Activated CD8-positive, alpha-beta memory T cell treated with anti-CD3 and anti-CD28 coated beads for 24 hours (primary cell): ENCODE measurements around the gene ATP8A2.
"Not testable (repeated sequence)": the region's sequence is repeated elsewhere in the genome, so short reads cannot be mapped to it uniquely, and the experiment has no call there.

ENCODE experiments used
- DNase-seq: peaks from one replicate; pipeline ENCODE4 v3.0.0-alpha.2; 2020

The ATP8A2 gene

GRCh38 chr13:25371875-25372283 lies at the start of gene ATP8A2:
Gene ATP8A2, plus strand, starts transcription at chr13:25371974. Its CDS starts 239 bp downstream, at chr13:25372213.
- DNase-seq, result no peak

- DNase-seq, result no peak
Measured at GRCh38 chr13:25324100-25324499, 47.7 kb upstream of the ATP8A2 start.

- no peak for DNase-seq
Measured at GRCh38 chr13:25329706-25330105, 42.1 kb upstream of the ATP8A2 start.

- DNase-seq, result no peak
Measured at GRCh38 chr13:25330541-25330940, 41.2 kb upstream of the ATP8A2 start.

GRCh38 chr13:25335856-25336255 lies 35.9 kb upstream of the ATP8A2 start:
- no peak for DNase-seq

- DNase-seq, result no peak
Measured at GRCh38 chr13:25345576-25345975, 26.2 kb upstream of the ATP8A2 start.

- no peak for DNase-seq
Measured at GRCh38 chr13:25347151-25347550, 24.6 kb upstream of the ATP8A2 start.

GRCh38 chr13:25351404-25351803 lies 20.4 kb upstream of the ATP8A2 start:
- DNase-seq, result no peak

- no peak for DNase-seq
Measured at GRCh38 chr13:25352230-25352629, 19.5 kb upstream of the ATP8A2 start.

GRCh38 chr13:25352806-25353205 lies 19.0 kb upstream of the ATP8A2 start:
- no peak for DNase-seq

- DNase-seq, result no peak
Measured at GRCh38 chr13:25353344-25353743, 18.4 kb upstream of the ATP8A2 start.

GRCh38 chr13:25354377-25354776 lies 17.4 kb upstream of the ATP8A2 start:
- DNase-seq, result no peak

GRCh38 chr13:25360443-25360842 lies 11.3 kb upstream of the ATP8A2 start:
- DNase-seq, result not testable (repeated sequence)

GRCh38 chr13:25365720-25366235 lies 6.0 kb upstream of the ATP8A2 start:
- DNase-seq, result no peak

- no peak for DNase-seq
Measured at GRCh38 chr13:25371158-25371874, 458 bp upstream of the ATP8A2 start.

- DNase-seq, result no peak
Measured at GRCh38 chr13:25372284-25373081, 709 bp downstream of the ATP8A2 start.

GRCh38 chr13:25375727-25376358 lies 4.1 kb downstream of the ATP8A2 start:
- DNase-seq, result no peak

GRCh38 chr13:25377244-25377962 lies 5.6 kb downstream of the ATP8A2 start:
- DNase-seq, result no peak

GRCh38 chr13:25378528-25378927 lies 6.8 kb downstream of the ATP8A2 start:
- DNase-seq, result no peak

GRCh38 chr13:25379011-25379410 lies 7.2 kb downstream of the ATP8A2 start:
- DNase-seq, result no peak

- DNase-seq, result no peak
Measured at GRCh38 chr13:25380082-25380481, 8.3 kb downstream of the ATP8A2 start.

GRCh38 chr13:25380741-25381324 lies 9.1 kb downstream of the ATP8A2 start:
- no peak for DNase-seq
